WERI-Rb-1 (cell line): Measurements from ENCODE around the gene ABR.
"Not testable (repeated sequence)": the region's sequence is repeated elsewhere in the genome, so short reads cannot be mapped to it uniquely, and the experiment has no call there.

ENCODE experiments used
- DNase-seq: peaks from one replicate; pipeline ENCODE4 v3.0.0-alpha.2; 2020
- H3K27ac ChIP-seq: fragments of 250-450 bp; sonication (Bioruptor Pico); 2 replicates; pipeline ENCODE4 v1.5.1; 2020; ENCODE audit warnings: mild to moderate bottlenecking, moderate library complexity
- H3K27me3 ChIP-seq: fragments of 250-450 bp; sonication (Bioruptor Pico); 2 replicates; pipeline ENCODE4 v1.5.1; 2021; ENCODE audit warnings: mild to moderate bottlenecking, low read depth, moderate library complexity; ENCODE audit not compliant: insufficient read depth, severe bottlenecking
- H3K36me3 ChIP-seq: fragments of 250-450 bp; sonication (Bioruptor Pico); 2 replicates; pipeline ENCODE4 v1.5.1; 2020; ENCODE audit warnings: mild to moderate bottlenecking, moderate library complexity
- H3K4me3 ChIP-seq: 2 replicates; pipeline ENCODE4 v1.5.1; 2011; ENCODE audit warnings: low read depth, mild to moderate bottlenecking, control low read depth, low read length
- H3K9me3 ChIP-seq: fragments of 250-450 bp; sonication (Bioruptor Pico); 2 replicates; pipeline ENCODE4 v1.5.1; 2021; ENCODE audit warnings: mild to moderate bottlenecking, moderate library complexity; ENCODE audit not compliant: severe bottlenecking
- TF ChIP-seq, protein P1 (sequence below): IDR thresholded peaks from 2 replicates; pipeline ENCODE4 v1.5.1; 2011; ENCODE audit warnings: low read depth, mild to moderate bottlenecking, control low read depth, inconsistent platforms, low read length

ABR gene

GRCh38 chr17:1134634-1135324 is 45.0 kb downstream of the ABR start:
- no peaks in the 10 kb centered on the region for H3K27me3 ChIP-seq
- no peaks in the 10 kb centered on the region for H3K9me3 ChIP-seq
- TF ChIP-seq, protein P1, sequence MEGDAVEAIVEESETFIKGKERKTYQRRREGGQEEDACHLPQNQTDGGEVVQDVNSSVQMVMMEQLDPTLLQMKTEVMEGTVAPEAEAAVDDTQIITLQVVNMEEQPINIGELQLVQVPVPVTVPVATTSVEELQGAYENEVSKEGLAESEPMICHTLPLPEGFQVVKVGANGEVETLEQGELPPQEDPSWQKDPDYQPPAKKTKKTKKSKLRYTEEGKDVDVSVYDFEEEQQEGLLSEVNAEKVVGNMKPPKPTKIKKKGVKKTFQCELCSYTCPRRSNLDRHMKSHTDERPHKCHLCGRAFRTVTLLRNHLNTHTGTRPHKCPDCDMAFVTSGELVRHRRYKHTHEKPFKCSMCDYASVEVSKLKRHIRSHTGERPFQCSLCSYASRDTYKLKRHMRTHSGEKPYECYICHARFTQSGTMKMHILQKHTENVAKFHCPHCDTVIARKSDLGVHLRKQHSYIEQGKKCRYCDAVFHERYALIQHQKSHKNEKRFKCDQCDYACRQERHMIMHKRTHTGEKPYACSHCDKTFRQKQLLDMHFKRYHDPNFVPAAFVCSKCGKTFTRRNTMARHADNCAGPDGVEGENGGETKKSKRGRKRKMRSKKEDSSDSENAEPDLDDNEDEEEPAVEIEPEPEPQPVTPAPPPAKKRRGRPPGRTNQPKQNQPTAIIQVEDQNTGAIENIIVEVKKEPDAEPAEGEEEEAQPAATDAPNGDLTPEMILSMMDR = no peak
- no peak overlapping the region for H3K4me3 ChIP-seq
- H3K36me3 ChIP-seq = no peaks in the 10 kb centered on the region
- peak; percentile 42 for DNase-seq
- H3K27ac ChIP-seq = 0 out of 2 replicates have a peak overlapping the region, but pooled peaks have one; percentile 18

DNA sequence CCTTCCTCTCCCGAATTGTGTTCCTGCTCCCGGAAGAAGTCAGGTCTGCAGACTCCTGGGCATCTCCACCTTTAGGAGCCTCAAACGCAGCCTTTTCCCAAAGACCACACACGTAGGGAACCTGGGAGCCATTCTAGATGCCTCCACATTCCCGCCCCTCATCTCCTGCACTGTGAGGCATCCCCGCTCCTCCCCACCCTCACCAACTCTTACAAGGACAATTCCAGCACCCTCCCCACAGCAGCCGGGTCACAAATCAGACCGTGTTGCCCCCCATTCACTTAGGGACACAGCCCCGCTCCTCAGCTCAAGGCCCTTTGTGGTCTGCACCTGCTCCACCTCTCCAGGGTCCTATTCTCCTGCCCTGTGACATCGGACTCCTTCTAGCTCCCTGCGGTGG is 49.6 kb downstream of the ABR start:
- Histone ChIP-seq H3K9me3 (no peaks in the 10 kb centered on the region), H3K4me3 (no peak overlapping the region), H3K36me3 (no peaks in the 10 kb centered on the region), H3K27me3 (no peaks in the 10 kb centered on the region), H3K27ac (no peak overlapping the region)
- no peak for DNase-seq
- TF ChIP-seq, protein P1 = no peak

DNA sequence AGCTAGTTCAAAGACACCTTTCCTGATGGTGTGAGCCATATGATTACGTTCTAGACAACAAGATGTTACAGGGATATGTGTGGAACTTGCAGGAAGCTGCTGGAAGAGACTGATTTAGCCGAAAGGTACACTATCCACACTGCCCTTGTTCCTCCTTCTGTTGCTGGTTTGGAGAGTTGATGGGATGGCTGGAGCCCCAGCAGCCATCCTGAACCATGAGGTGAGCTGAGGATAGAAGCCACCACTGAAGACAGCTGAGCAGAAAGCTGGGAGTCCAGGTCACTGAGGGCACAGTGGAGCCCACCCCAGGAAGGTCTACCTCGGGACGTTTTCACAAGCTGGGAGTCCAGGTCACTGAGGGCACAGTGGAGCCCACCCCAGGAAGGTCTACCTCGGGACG is 51.3 kb downstream of the ABR start:
- H3K9me3 ChIP-seq, H3K4me3 ChIP-seq, DNase-seq, H3K27ac ChIP-seq, H3K36me3 ChIP-seq, H3K27me3 ChIP-seq: not testable (repeated sequence)

GRCh38 chr17:1126801-1127550 is 52.8 kb downstream of the ABR start:
- TF ChIP-seq, protein P1 = no peak
- H3K27me3 ChIP-seq = no peaks in the 10 kb centered on the region
- H3K4me3 ChIP-seq = no peak overlapping the region
- H3K27ac ChIP-seq = no peak overlapping the region
- H3K36me3 ChIP-seq = no peaks in the 10 kb centered on the region
- DNase-seq = no peak
- H3K9me3 ChIP-seq = no peaks in the 10 kb centered on the region

DNA sequence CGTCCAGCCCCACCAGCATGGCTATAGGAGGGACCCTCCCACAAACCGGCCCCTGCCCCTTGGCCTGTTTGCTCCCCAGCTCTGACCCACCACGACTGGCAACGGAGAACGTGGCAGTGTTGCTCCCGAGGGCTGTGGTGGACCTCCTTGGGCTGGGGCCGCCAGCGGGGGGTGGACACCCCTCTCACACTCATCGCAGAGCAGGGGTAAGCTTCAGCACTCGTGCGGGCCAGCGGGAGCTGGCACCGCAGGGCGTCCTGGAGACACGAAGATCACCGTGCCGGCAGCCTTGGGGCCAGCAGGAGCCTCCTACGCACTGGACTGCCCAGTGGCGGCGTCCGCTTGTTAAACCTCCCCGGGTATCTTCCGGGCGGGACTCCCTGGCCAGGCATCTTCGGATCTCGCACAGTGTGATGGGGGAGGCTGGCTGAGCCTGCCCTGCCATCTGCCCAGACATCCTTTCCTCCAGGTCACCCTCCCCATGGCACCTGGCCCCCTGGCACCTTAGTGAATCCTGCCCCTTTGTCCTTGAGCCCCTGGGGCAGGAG is 53.5 kb downstream of the ABR start:
- no peak for DNase-seq
- no peak overlapping the region for H3K27ac ChIP-seq
- H3K4me3 ChIP-seq = no peak overlapping the region
- H3K9me3 ChIP-seq = no peaks in the 10 kb centered on the region
- no peaks in the 10 kb centered on the region for H3K27me3 ChIP-seq
- TF ChIP-seq, protein P1 = no peak
- no peaks in the 10 kb centered on the region for H3K36me3 ChIP-seq

GRCh38 chr17:1125788-1126145 is 54.0 kb downstream of the ABR start:
- TF ChIP-seq, protein P1 = no peak
- no peaks in the 10 kb centered on the region for H3K9me3 ChIP-seq
- DNase-seq = no peak
- H3K27ac ChIP-seq = no peak overlapping the region; the same call in 1 of the 2 replicates
- H3K36me3 ChIP-seq = no peaks in the 10 kb centered on the region
- no peak overlapping the region for H3K4me3 ChIP-seq
- H3K27me3 ChIP-seq = no peaks in the 10 kb centered on the region
